Hindlimb muscle (tissue), 1 donor: Measurements from ENCODE around the gene SOX21. TPM values are rescaled to one million over a fixed set of nuclear protein-coding genes. Genes with fewer than 3 reads are reported as not detected.

Experiments
- DNase-seq: peaks from one replicate; pipeline ENCODE4 v3.0.0-alpha.2; 2013
- polyA plus RNA-seq: library from polyadenylated mRNA; unstranded; fragments of 120-200 nt; gene quantifications from one replicate; pipeline ENCODE4 v1.2.1, GENCODE V29; 2013; ENCODE audit not compliant: insufficient read length

Gene SOX21
- polyA plus RNA-seq, 1 donor, result 0.27 TPM

- no peak for DNase-seq
Measured at GRCh38 chr13:94708031-94708859, 4.1 kb downstream of the SOX21 start.

GRCh38 chr13:94707400-94708021 is 4.8 kb downstream of the SOX21 start:
- DNase-seq, result no peak

- DNase-seq, result no peak
Measured at GRCh38 chr13:94706843-94707399, 5.4 kb downstream of the SOX21 start.

- DNase-seq, result no peak
Measured at GRCh38 chr13:94706101-94706842, 6.1 kb downstream of the SOX21 start.

GRCh38 chr13:94705081-94706030 is 7.0 kb downstream of the SOX21 start:
- DNase-seq, result no peak

- no peak for DNase-seq
Measured at GRCh38 chr13:94704377-94705080, 7.8 kb downstream of the SOX21 start.

GRCh38 chr13:94703721-94704314 is 8.5 kb downstream of the SOX21 start:
- DNase-seq, result no peak

GRCh38 chr13:94703271-94703670 is 9.1 kb downstream of the SOX21 start:
- no peak for DNase-seq

GRCh38 chr13:94702181-94703041 is 9.9 kb downstream of the SOX21 start:
- no peak for DNase-seq

GRCh38 chr13:94701313-94702180 is 10.8 kb downstream of the SOX21 start:
- no peak for DNase-seq

- DNase-seq, result no peak
Measured at GRCh38 chr13:94700536-94700935, 11.8 kb downstream of the SOX21 start.

GRCh38 chr13:94700051-94700535 is 12.3 kb downstream of the SOX21 start:
- no peak for DNase-seq

- no peak for DNase-seq
Measured at GRCh38 chr13:94696171-94696570, 16.2 kb downstream of the SOX21 start.

GRCh38 chr13:94692030-94692429 is 20.3 kb downstream of the SOX21 start:
- no peak for DNase-seq

GRCh38 chr13:94683409-94683808 is 28.9 kb downstream of the SOX21 start:
- DNase-seq, result no peak

- no peak for DNase-seq
Measured at GRCh38 chr13:94682229-94682628, 30.1 kb downstream of the SOX21 start.

GRCh38 chr13:94679614-94680013 is 32.7 kb downstream of the SOX21 start:
- no peak for DNase-seq

GRCh38 chr13:94678845-94679244 is 33.5 kb downstream of the SOX21 start:
- no peak for DNase-seq

GRCh38 chr13:94677799-94678198 is 34.5 kb downstream of the SOX21 start:
- no peak for DNase-seq
